Neural cell (in vitro differentiated cells): Measurements from ENCODE around the gene COLGALT1. TPM values are rescaled to one million over a fixed set of nuclear protein-coding genes. Genes with fewer than 3 reads are reported as not detected.

Experiments used
- H2AFZ ChIP-seq: fragments of 200-600, 300-800 bp; sonication (generic), shearing (Covaris generic); 2 replicates; pipeline ENCODE4 v1.6.0; 2014; ENCODE audit warnings: low read depth, mild to moderate bottlenecking, antibody characterized with exemption, low read length, moderate library complexity
- H3F3A ChIP-seq: fragments of 200-600 bp; shearing (Covaris generic); 2 replicates; pipeline ENCODE4 v1.6.1; 2016; ENCODE audit warnings: mild to moderate bottlenecking, moderate library complexity, mixed read lengths, antibody characterized with exemption, low read length; ENCODE audit not compliant: insufficient read depth, poor library complexity, severe bottlenecking
- H3K27ac ChIP-seq: fragments of 200-600, 300-800 bp; sonication (generic), shearing (Covaris generic); 2 replicates; pipeline ENCODE4 v1.5.1; 2014; ENCODE audit warnings: mild to moderate bottlenecking, low read length, moderate library complexity
- H3K27me3 ChIP-seq: fragments of 300-800, 200-600 bp; sonication (generic), shearing (Covaris generic); 2 replicates; pipeline ENCODE4 v1.6.0; 2014; ENCODE audit warnings: mild to moderate bottlenecking, low read depth, low read length, moderate library complexity; ENCODE audit not compliant: insufficient read depth
- H3K36me3 ChIP-seq: fragments of 300-800, 200-600 bp; sonication (generic), shearing (Covaris generic); 2 replicates; pipeline ENCODE4 v1.5.1; 2014; ENCODE audit warnings: mild to moderate bottlenecking, antibody characterized with exemption, low read length, moderate library complexity; ENCODE audit not compliant: insufficient read depth
- H3K4me2 ChIP-seq: fragments of 300-800, 200-600 bp; sonication (generic), shearing (Covaris generic); 2 replicates; pipeline ENCODE4 v1.6.0; 2014; ENCODE audit warnings: mild to moderate bottlenecking, low read length
- H3K4me3 ChIP-seq: fragments of 300-800, 200-600 bp; sonication (generic), shearing (Covaris generic); 2 replicates; pipeline ENCODE4 v1.5.1; 2014; ENCODE audit warnings: mild to moderate bottlenecking, low read length, moderate library complexity
- H3K79me2 ChIP-seq: fragments of 200-600 bp; shearing (Covaris generic); replicated peaks from 2 replicates; pipeline ENCODE4 v1.6.0; 2014; ENCODE audit warnings: mild to moderate bottlenecking, low read length, moderate library complexity; ENCODE audit not compliant: insufficient read depth
- H3K9ac ChIP-seq: fragments of 300-800, 200-600 bp; sonication (generic), shearing (Covaris generic); 2 replicates; pipeline ENCODE4 v1.6.1; 2016; ENCODE audit warnings: mild to moderate bottlenecking, low read length, mixed read lengths
- H3K9me2 ChIP-seq: fragments of 200-600 bp; shearing (Covaris generic); 2 replicates; pipeline ENCODE4 v1.6.1; 2016; ENCODE audit warnings: mild to moderate bottlenecking, low read length, mixed read lengths; ENCODE audit not compliant: insufficient read depth
- H3K9me3 ChIP-seq: fragments of 200-600, 300-800 bp; sonication (generic), shearing (Covaris generic); 2 replicates; pipeline ENCODE4 v1.6.1; 2016; ENCODE audit warnings: mild to moderate bottlenecking, mixed run types, low read length, moderate library complexity, mixed read lengths
- H4K20me1 ChIP-seq: fragments of 200-600 bp; shearing (Covaris generic); 2 replicates; pipeline ENCODE4 v1.6.1; 2016; ENCODE audit warnings: mild to moderate bottlenecking, mixed run types; ENCODE audit not compliant: insufficient read depth
- EP300 ChIP-seq: fragments of 450-650 bp; conservative IDR thresholded peaks from 2 replicates; pipeline ENCODE4 v1.6.1; 2014; ENCODE audit warnings: antibody characterized with exemption, mild to moderate bottlenecking, moderate library complexity; ENCODE audit not compliant: poor library complexity, severe bottlenecking
- EZH2 ChIP-seq: fragments of 200-600, 300-800 bp; shearing (Covaris generic), sonication (generic); IDR thresholded peaks from 2 replicates; pipeline ENCODE4 v1.6.1; 2014; ENCODE audit warnings: antibody characterized with exemption, low read length, borderline replicate concordance, mild to moderate bottlenecking; ENCODE audit not compliant: insufficient read depth, poor library complexity, severe bottlenecking
- MXI1 ChIP-seq: fragments of 450-650 bp; conservative IDR thresholded peaks from 2 replicates; pipeline ENCODE4 v1.6.1; 2014; ENCODE audit warnings: antibody characterized with exemption, mild to moderate bottlenecking; ENCODE audit not compliant: poor library complexity, severe bottlenecking
- POLR2AphosphoS5 ChIP-seq: IDR thresholded peaks from 2 replicates; pipeline ENCODE4 v1.6.1; 2012
- RAD21 ChIP-seq: fragments of 450-650 bp; conservative IDR thresholded peaks from 2 replicates; pipeline ENCODE4 v1.6.1; 2014; ENCODE audit warnings: antibody characterized with exemption, mild to moderate bottlenecking, moderate library complexity
- SMC3 ChIP-seq: fragments of 450-650 bp; conservative IDR thresholded peaks from 2 replicates; pipeline ENCODE4 v1.6.1; 2014; ENCODE audit warnings: antibody characterized with exemption, mild to moderate bottlenecking, moderate library complexity; ENCODE audit not compliant: poor library complexity
- TAF1 ChIP-seq: IDR thresholded peaks from 2 replicates; pipeline ENCODE4 v1.6.1; 2012; ENCODE audit warnings: low read depth
- polyA plus RNA-seq: library from polyadenylated mRNA; depleted of rRNA; stranded (reverse); fragments of >200 nt; gene quantifications from 2 replicates; pipeline ENCODE4 v1.2.3, GENCODE V29; 2014
- TF ChIP-seq, protein P1 (sequence below): IDR thresholded peaks from 2 replicates; pipeline ENCODE4 v1.6.1; 2012; ENCODE audit warnings: borderline replicate concordance
- TF ChIP-seq, protein P2 (sequence below): fragments of 450-650 bp; IDR thresholded peaks from 2 replicates; pipeline ENCODE4 v1.5.1; 2014; ENCODE audit warnings: antibody characterized with exemption, mild to moderate bottlenecking, moderate library complexity; ENCODE audit not compliant: poor library complexity, severe bottlenecking

The COLGALT1 gene
- polyA plus RNA-seq, 1 donor from 2014 or later, result 18.8 TPM

GRCh38 chr19:17602872-17603510 lies 47.5 kb downstream of the COLGALT1 start:
- Histone ChIP-seq H3K36me3 (no peaks in the 10 kb centered on the region), H4K20me1 (no peaks in the 10 kb centered on the region), H3K27me3 (no peaks in the 10 kb centered on the region)

DNA sequence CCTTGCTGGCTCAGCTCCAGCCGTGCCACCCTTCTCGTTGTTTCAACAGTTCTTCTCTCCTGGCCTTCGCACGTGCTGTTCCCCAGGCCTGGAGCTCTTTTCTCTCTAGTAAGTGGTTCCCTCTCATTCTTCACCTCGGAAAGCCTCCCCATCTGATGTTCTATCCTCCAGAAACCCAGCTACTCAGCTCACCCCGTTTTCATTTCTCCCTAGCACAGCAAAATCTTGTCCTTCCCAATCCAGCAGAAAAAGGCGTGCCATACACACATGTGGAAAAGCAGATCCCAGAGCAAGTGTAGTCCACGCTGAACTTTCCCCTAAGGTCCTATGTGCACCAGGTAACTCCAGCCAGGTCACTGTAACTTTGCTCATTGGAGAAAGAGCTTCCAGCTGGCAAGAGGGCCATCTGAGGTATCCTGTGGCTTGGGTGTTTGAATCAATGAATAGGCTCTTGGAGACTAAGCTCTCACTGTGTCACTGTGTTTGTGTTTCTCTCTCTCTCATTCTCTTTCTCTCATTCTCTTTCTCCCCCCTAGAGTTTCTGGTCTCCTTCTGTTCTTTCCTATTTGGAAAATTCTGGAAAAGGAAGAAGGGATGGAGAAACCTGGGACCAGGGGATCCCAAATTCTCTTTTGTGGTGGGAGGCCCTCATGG lies 49.0 kb downstream of the COLGALT1 start:
- Histone ChIP-seq H3K4me3 (no peak overlapping the region), H3K4me2 (no peak overlapping the region), H2AFZ (no peak overlapping the region), H3K9me2 (no peaks in the 10 kb centered on the region), H3K27me3 (no peaks in the 10 kb centered on the region), H3K36me3 (no peaks in the 10 kb centered on the region), H4K20me1 (no peaks in the 10 kb centered on the region), H3K27ac (no peak overlapping the region), H3K9me3 (no peaks in the 10 kb centered on the region), H3F3A (no peaks in the 10 kb centered on the region), H3K9ac (no peak overlapping the region), H3K79me2 (no peaks in the 10 kb centered on the region)
- TF ChIP-seq, protein P1, sequence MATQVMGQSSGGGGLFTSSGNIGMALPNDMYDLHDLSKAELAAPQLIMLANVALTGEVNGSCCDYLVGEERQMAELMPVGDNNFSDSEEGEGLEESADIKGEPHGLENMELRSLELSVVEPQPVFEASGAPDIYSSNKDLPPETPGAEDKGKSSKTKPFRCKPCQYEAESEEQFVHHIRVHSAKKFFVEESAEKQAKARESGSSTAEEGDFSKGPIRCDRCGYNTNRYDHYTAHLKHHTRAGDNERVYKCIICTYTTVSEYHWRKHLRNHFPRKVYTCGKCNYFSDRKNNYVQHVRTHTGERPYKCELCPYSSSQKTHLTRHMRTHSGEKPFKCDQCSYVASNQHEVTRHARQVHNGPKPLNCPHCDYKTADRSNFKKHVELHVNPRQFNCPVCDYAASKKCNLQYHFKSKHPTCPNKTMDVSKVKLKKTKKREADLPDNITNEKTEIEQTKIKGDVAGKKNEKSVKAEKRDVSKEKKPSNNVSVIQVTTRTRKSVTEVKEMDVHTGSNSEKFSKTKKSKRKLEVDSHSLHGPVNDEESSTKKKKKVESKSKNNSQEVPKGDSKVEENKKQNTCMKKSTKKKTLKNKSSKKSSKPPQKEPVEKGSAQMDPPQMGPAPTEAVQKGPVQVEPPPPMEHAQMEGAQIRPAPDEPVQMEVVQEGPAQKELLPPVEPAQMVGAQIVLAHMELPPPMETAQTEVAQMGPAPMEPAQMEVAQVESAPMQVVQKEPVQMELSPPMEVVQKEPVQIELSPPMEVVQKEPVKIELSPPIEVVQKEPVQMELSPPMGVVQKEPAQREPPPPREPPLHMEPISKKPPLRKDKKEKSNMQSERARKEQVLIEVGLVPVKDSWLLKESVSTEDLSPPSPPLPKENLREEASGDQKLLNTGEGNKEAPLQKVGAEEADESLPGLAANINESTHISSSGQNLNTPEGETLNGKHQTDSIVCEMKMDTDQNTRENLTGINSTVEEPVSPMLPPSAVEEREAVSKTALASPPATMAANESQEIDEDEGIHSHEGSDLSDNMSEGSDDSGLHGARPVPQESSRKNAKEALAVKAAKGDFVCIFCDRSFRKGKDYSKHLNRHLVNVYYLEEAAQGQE, result no peak
- TF ChIP-seq MXI1 (no peak), RAD21 (no peak), EP300 (no peak), EZH2 (no peak), POLR2AphosphoS5 (no peak), SMC3 (no peak), TAF1 (no peak)
- TF ChIP-seq, protein P2, sequence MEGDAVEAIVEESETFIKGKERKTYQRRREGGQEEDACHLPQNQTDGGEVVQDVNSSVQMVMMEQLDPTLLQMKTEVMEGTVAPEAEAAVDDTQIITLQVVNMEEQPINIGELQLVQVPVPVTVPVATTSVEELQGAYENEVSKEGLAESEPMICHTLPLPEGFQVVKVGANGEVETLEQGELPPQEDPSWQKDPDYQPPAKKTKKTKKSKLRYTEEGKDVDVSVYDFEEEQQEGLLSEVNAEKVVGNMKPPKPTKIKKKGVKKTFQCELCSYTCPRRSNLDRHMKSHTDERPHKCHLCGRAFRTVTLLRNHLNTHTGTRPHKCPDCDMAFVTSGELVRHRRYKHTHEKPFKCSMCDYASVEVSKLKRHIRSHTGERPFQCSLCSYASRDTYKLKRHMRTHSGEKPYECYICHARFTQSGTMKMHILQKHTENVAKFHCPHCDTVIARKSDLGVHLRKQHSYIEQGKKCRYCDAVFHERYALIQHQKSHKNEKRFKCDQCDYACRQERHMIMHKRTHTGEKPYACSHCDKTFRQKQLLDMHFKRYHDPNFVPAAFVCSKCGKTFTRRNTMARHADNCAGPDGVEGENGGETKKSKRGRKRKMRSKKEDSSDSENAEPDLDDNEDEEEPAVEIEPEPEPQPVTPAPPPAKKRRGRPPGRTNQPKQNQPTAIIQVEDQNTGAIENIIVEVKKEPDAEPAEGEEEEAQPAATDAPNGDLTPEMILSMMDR, result no peak

More at GRCh38 chr19:17602872-17603510, 47.5 kb downstream of the COLGALT1 start:
- H3F3A ChIP-seq, result no peaks in the 10 kb centered on the region
- TF ChIP-seq MXI1, result no peak
- TF ChIP-seq RAD21, result no peak
- TF ChIP-seq SMC3, result no peak
- no peak for TF ChIP-seq EZH2
- TF ChIP-seq POLR2AphosphoS5, result no peak
- TF ChIP-seq, protein P1, result no peak
- no peak for TF ChIP-seq TAF1
- TF ChIP-seq, protein P2, result no peak
- TF ChIP-seq EP300, result no peak
- no peaks in the 10 kb centered on the region for H3K9me2 ChIP-seq
- no peaks in the 10 kb centered on the region for H3K79me2 ChIP-seq
- H3K9ac ChIP-seq, result no peak overlapping the region
- H3K4me3 ChIP-seq, result no peak overlapping the region
- no peak overlapping the region for H3K27ac ChIP-seq
- no peak overlapping the region for H3K4me2 ChIP-seq
- no peak overlapping the region for H2AFZ ChIP-seq
- H3K9me3 ChIP-seq, result no peaks in the 10 kb centered on the region
